GM12878 (cell line): Measurements from ENCODE around the gene SP2. TPM values are rescaled to one million over a fixed set of nuclear protein-coding genes. Genes with fewer than 3 reads are reported as not detected.

Experiments used
- ATAC-seq: fragments of 200-7000 bp; cut with Tn5 transposase; 3 replicates; pipeline ENCODE4 v1.9.1; 2020; ENCODE audit warnings: mild to moderate bottlenecking, moderate library complexity
- BruUV-seq: library from RNA; stranded (reverse); fragments of 400-500 nt; replicated peaks from 2 replicates; lab custom pipeline; 2021; lab: Mats Ljungman, UMichigan
- CTCF ChIA-PET: fragments of 300-600 bp; sonication (Branson Sonifier 250); formaldehyde crosslinking; extraction: SDS; loops from one replicate; lab custom pipeline; 2021; ENCODE audit warnings: inconsistent platforms; lab: Yijun Ruan, JAX
- POLR2A ChIA-PET: fragments of 350-600 bp; formaldehyde crosslinking; extraction: SDS; loops from one replicate; lab custom pipeline; 2021; ENCODE audit warnings: inconsistent platforms; lab: Charles Lee
- RAD21 ChIA-PET: fragments of 300-600 bp; sonication (Branson Sonifier 250); formaldehyde crosslinking; loops from one replicate; lab custom pipeline; 2023; ENCODE audit warnings: antibody characterized with exemption; ENCODE audit not compliant: unreplicated experiment; lab: Charles Lee
- SMC1A ChIA-PET: fragments of 300-600 bp; sonication (Branson Sonifier 250); formaldehyde crosslinking; loops from one replicate; lab custom pipeline; 2023; ENCODE audit not compliant: unreplicated experiment, uncharacterized antibody; lab: Charles Lee
- DNase-seq: peaks from one replicate; pipeline ENCODE4 v3.0.0-alpha.2; 2011; ENCODE audit warnings: low read depth, low spot score
- FAIRE-seq: peaks from 3 replicates; lab custom pipeline; 2011; peaks lifted over from hg19 to GRCh38; lab: Jason Lieb, UNC
- H2AFZ ChIP-seq: 2 replicates; pipeline ENCODE4 v1.6.0; 2011; ENCODE audit warnings: low read depth, low read length, control low read depth; ENCODE audit not compliant: control insufficient read depth
- H3K27ac ChIP-seq: 2 replicates; pipeline ENCODE4 v1.5.1; 2011; ENCODE audit warnings: control low read depth; ENCODE audit not compliant: control insufficient read depth, insufficient read depth
- H3K27me3 ChIP-seq, 2 experiments: replicated peaks in 1 of 2; 2 replicates each; pipeline versions ENCODE4 v1.6.0 to v1.6.1; 2011; ENCODE audit warnings: low read length in 1 of 2; ENCODE audit not compliant: control insufficient read depth in 2 of 2, insufficient read depth in 2 of 2
- H3K36me3 ChIP-seq, 2 experiments: 2 replicates each; pipeline ENCODE4 v1.5.1; 2011; ENCODE audit warnings: low read length in 1 of 2; ENCODE audit not compliant: control insufficient read depth in 2 of 2, insufficient read depth in 2 of 2
- H3K4me1 ChIP-seq: 2 replicates; pipeline ENCODE4 v1.6.1; 2011; ENCODE audit warnings: mild to moderate bottlenecking, low read length, moderate library complexity, mixed read lengths; ENCODE audit not compliant: control insufficient read depth, insufficient read depth
- H3K4me2 ChIP-seq: 2 replicates; pipeline ENCODE4 v1.6.0; 2011; ENCODE audit warnings: control low read depth; ENCODE audit not compliant: control insufficient read depth, insufficient read depth
- H3K4me3 ChIP-seq: fragments of 200-600 bp; sonication (generic); 2 replicates; pipeline ENCODE4 v1.5.1; 2016
- H3K79me2 ChIP-seq: 2 replicates; pipeline ENCODE4 v1.6.0; 2011; ENCODE audit warnings: low read length; ENCODE audit not compliant: control insufficient read depth, insufficient read depth
- H3K9ac ChIP-seq: 2 replicates; pipeline ENCODE4 v1.8.0; 2011; ENCODE audit warnings: low read length, control low read depth, mixed read lengths; ENCODE audit not compliant: control insufficient read depth, insufficient read depth
- H3K9me3 ChIP-seq: replicated peaks from 3 replicates; pipeline ENCODE4 v1.5.1; 2011; ENCODE audit warnings: mild to moderate bottlenecking, low read length; ENCODE audit not compliant: control insufficient read depth, insufficient read depth
- H4K20me1 ChIP-seq: 2 replicates; pipeline ENCODE4 v1.6.0; 2011; ENCODE audit not compliant: control insufficient read depth, insufficient read depth
- FOXM1 ChIP-seq: IDR thresholded peaks from 2 replicates; pipeline ENCODE4 v1.6.1; 2012; ENCODE audit warnings: low read depth, mild to moderate bottlenecking, inconsistent platforms, low read length, moderate library complexity
- GATAD2B ChIP-seq: fragments of 450-650 bp; conservative IDR thresholded peaks from 2 replicates; pipeline ENCODE4 v1.6.1; 2017; ENCODE audit warnings: low read depth, mild to moderate bottlenecking, moderate library complexity
- HDAC2 ChIP-seq: fragments of 200-600 bp; sonication (generic); IDR thresholded peaks from 2 replicates; pipeline ENCODE4 v1.6.1; 2017
- MEF2B ChIP-seq: fragments of 450-650 bp; IDR thresholded peaks from 2 replicates; pipeline ENCODE4 v1.6.1; 2018; ENCODE audit warnings: mild to moderate bottlenecking, moderate library complexity; ENCODE audit not compliant: partially characterized antibody, poor library complexity, severe bottlenecking
- SMARCA5 ChIP-seq: fragments of 450-650 bp; IDR thresholded peaks from 2 replicates; pipeline ENCODE4 v1.6.1; 2017; ENCODE audit warnings: mild to moderate bottlenecking
- SUZ12 ChIP-seq: fragments of 200-600 bp; sonication (generic); IDR thresholded peaks from one replicate; pipeline ENCODE4 v1.6.1; 2018; ENCODE audit warnings: antibody characterized with exemption, mild to moderate bottlenecking; ENCODE audit not compliant: unreplicated experiment
- TBL1XR1 ChIP-seq: IDR thresholded peaks from 2 replicates; pipeline ENCODE4 v1.6.1; 2012; ENCODE audit warnings: low read depth, low read length, improper control_type of control experiment
- ZZZ3 ChIP-seq: IDR thresholded peaks from 2 replicates; pipeline ENCODE4 v1.6.1; 2011; ENCODE audit warnings: low read depth; ENCODE audit not compliant: control insufficient read depth, insufficient read length
- WGBS: methylation state at CpG from one replicate; pipeline ENCODE4 v1.1.6; 2016; ENCODE audit warnings: low lambda C conversion rate; ENCODE audit not compliant: insufficient replicate concordance, insufficient coverage; ENCODE audit errors: missing lambda C conversion rate; 5-methylcytosine and 5-hydroxymethylcytosine counted together
- in situ Hi-C: fragments of 300-500 bp; cut with MboI; formaldehyde crosslinking; loops from 9 replicates; pipeline ENCODE4 v1.14.3; 2018; ENCODE audit warnings: mixed read lengths
- intact Hi-C: fragments of 100-400 bp; cut with micrococcal nuclease; formaldehyde crosslinking; loops from one replicate; pipeline ENCODE4 v1.14.2; 2022; ENCODE audit not compliant: unreplicated experiment
- polyA plus RNA-seq, 11 experiments: library from polyadenylated mRNA; depleted of rRNA in 4 of 11; unstranded in 6 of 11; stranded (reverse) in 5 of 11; fragments of >200 nt; fragmentation: Nextera tagmentation in 4 of 11; fragmentation: Illumina TruSeq in 1 of 11; extraction: Ambion mirVana in 4 of 11; extraction: Trizol in 1 of 11; gene quantifications; 1 replicate in 1 of 11; 2 replicates in 10 of 11; pipeline versions ENCODE4 v1.2.1 to v1.2.3, GENCODE V29; 2011 to 2016; ENCODE audit warnings: inconsistent platforms in 2 of 11, missing spikeins in 2 of 11, low read depth in 1 of 11
- total RNA-seq, 4 experiments: library from RNA; depleted of rRNA in 3 of 4; stranded (reverse); fragments of >200 nt in 3 of 4; fragmentation: Illumina TruSeq in 1 of 4; extraction: Trizol in 1 of 4; gene quantifications; 2 replicates each; pipeline versions ENCODE4 v1.2.1 to v1.2.3, GENCODE V29; 2013 to 2021
- TF ChIP-seq, protein P1 (sequence below): fragments of 450-650 bp; IDR thresholded peaks from 2 replicates; pipeline ENCODE4 v1.6.1; 2017; ENCODE audit warnings: antibody characterized with exemption, mild to moderate bottlenecking, moderate library complexity
- TF ChIP-seq, protein P2 (sequence below): fragments of 450-650 bp; IDR thresholded peaks from 2 replicates; pipeline ENCODE4 v1.6.1; 2017; ENCODE audit warnings: borderline replicate concordance
- TF ChIP-seq, protein P3 (sequence below): fragments of 450-650 bp; IDR thresholded peaks from 2 replicates; pipeline ENCODE4 v1.6.1; 2017; ENCODE audit warnings: low read depth, mild to moderate bottlenecking, moderate library complexity

SP2 gene
- total and polyA plus RNA-seq, 10 of the 15 experiments (the other 5 are each of a cell fraction or from before 2014, with no cell fraction given) = 1.2 to 19.1 (median 4.8) TPM

GRCh38 chr17:47899643-47900042 lies 3.6 kb downstream of the SP2 start:
- intact Hi-C loops = no loop called here
- FAIRE-seq = no peak
- CTCF ChIA-PET = interaction anchor here (1.1 to 1.4 kb wide), 3 partner anchors 10 to 119 kb away, joined by 3 to 4 read pairs (median 4); partner anchors contain the start of gene CDK5RAP3

More at GRCh38 chr17:47899643-47900042, 3.6 kb downstream of the SP2 start:
- RAD21 ChIA-PET = no interaction called here
- Histone ChIP-seq H3K4me1 (peaks cover 4% of the 10 kb centered on the region; the same call in 1 of the 2 replicates), H3K27ac (no peak overlapping the region), H3K4me3 (no peak overlapping the region), H3K9ac (no peak overlapping the region), H3K36me3 (peaks cover 0 to 6% of the 10 kb centered on the region in 2 experiments; a peak in 2 of 4 replicates), H3K79me2 (peaks cover 21% of the 10 kb centered on the region), H3K4me2 (no peak overlapping the region), H3K27me3 (no peaks in the 10 kb centered on the region), H4K20me1 (no peaks in the 10 kb centered on the region), H3K9me3 (no peaks in the 10 kb centered on the region)
- POLR2A ChIA-PET = interaction anchor here (0.8 to 0.9 kb wide), 2 partner anchors 41 to 58 kb away, joined by 3 read pairs; partner anchors contain the start of gene PNPO
- no TSS peak for BruUV-seq
- no peak for DNase-seq
- SMC1A ChIA-PET = interaction anchor here (3.2 kb wide), 1 partner anchor 42 kb away, joined by 10 read pairs; the partner anchor contains the start of gene PNPO
- in situ Hi-C loops = no loop called here
- no peak for ATAC-seq
- WGBS = 71% methylated on average over 5 of the region's 5 CpGs
- TF ChIP-seq FOXM1 (no peak), TBL1XR1 (no peak), GATAD2B (no peak), SMARCA5 (no peak), MEF2B (no peak), SUZ12 (no peak), ZZZ3 (no peak), HDAC2 (no peak)
- TF ChIP-seq, protein P1, sequence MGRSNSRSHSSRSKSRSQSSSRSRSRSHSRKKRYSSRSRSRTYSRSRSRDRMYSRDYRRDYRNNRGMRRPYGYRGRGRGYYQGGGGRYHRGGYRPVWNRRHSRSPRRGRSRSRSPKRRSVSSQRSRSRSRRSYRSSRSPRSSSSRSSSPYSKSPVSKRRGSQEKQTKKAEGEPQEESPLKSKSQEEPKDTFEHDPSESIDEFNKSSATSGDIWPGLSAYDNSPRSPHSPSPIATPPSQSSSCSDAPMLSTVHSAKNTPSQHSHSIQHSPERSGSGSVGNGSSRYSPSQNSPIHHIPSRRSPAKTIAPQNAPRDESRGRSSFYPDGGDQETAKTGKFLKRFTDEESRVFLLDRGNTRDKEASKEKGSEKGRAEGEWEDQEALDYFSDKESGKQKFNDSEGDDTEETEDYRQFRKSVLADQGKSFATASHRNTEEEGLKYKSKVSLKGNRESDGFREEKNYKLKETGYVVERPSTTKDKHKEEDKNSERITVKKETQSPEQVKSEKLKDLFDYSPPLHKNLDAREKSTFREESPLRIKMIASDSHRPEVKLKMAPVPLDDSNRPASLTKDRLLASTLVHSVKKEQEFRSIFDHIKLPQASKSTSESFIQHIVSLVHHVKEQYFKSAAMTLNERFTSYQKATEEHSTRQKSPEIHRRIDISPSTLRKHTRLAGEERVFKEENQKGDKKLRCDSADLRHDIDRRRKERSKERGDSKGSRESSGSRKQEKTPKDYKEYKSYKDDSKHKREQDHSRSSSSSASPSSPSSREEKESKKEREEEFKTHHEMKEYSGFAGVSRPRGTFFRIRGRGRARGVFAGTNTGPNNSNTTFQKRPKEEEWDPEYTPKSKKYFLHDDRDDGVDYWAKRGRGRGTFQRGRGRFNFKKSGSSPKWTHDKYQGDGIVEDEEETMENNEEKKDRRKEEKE = no peak
- TF ChIP-seq, protein P2, sequence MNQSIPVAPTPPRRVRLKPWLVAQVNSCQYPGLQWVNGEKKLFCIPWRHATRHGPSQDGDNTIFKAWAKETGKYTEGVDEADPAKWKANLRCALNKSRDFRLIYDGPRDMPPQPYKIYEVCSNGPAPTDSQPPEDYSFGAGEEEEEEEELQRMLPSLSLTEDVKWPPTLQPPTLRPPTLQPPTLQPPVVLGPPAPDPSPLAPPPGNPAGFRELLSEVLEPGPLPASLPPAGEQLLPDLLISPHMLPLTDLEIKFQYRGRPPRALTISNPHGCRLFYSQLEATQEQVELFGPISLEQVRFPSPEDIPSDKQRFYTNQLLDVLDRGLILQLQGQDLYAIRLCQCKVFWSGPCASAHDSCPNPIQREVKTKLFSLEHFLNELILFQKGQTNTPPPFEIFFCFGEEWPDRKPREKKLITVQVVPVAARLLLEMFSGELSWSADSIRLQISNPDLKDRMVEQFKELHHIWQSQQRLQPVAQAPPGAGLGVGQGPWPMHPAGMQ = no peak
- TF ChIP-seq, protein P3, sequence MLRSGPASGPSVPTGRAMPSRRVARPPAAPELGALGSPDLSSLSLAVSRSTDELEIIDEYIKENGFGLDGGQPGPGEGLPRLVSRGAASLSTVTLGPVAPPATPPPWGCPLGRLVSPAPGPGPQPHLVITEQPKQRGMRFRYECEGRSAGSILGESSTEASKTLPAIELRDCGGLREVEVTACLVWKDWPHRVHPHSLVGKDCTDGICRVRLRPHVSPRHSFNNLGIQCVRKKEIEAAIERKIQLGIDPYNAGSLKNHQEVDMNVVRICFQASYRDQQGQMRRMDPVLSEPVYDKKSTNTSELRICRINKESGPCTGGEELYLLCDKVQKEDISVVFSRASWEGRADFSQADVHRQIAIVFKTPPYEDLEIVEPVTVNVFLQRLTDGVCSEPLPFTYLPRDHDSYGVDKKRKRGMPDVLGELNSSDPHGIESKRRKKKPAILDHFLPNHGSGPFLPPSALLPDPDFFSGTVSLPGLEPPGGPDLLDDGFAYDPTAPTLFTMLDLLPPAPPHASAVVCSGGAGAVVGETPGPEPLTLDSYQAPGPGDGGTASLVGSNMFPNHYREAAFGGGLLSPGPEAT = no peak
- TF ChIP-seq, all 136 proteins: peak for 0
- no peak overlapping the region for H2AFZ ChIP-seq
